NT2/D1 (cell line): Measurements from ENCODE around the gene RLIM.
"Not testable (repeated sequence)": the region's sequence is repeated elsewhere in the genome, so short reads cannot be mapped to it uniquely, and the experiment has no call there.

Experiments used
- DNase-seq: peaks from one replicate; pipeline ENCODE4 v3.0.0-alpha.2; 2011; ENCODE audit warnings: low read depth, low spot score
- H3K27me3 ChIP-seq: 2 replicates; pipeline ENCODE4 v1.6.0; 2011; ENCODE audit warnings: mild to moderate bottlenecking; ENCODE audit not compliant: insufficient read length, insufficient read depth
- H3K36me3 ChIP-seq: 2 replicates; pipeline ENCODE4 v1.6.1; 2011; ENCODE audit warnings: mild to moderate bottlenecking, low read length, mixed read lengths; ENCODE audit not compliant: insufficient read depth, insufficient read length
- H3K4me1 ChIP-seq: 2 replicates; pipeline ENCODE4 v1.5.1; 2011; ENCODE audit not compliant: insufficient read depth, insufficient read length
- H3K4me3 ChIP-seq: 2 replicates; pipeline ENCODE4 v1.5.1; 2011; ENCODE audit warnings: low read depth; ENCODE audit not compliant: insufficient read length
- H3K9ac ChIP-seq: 2 replicates; pipeline ENCODE4 v1.6.0; 2011; ENCODE audit warnings: low read depth; ENCODE audit not compliant: insufficient read length
- H3K9me3 ChIP-seq: 2 replicates; pipeline ENCODE4 v1.5.1; 2011; ENCODE audit warnings: mild to moderate bottlenecking, low read length; ENCODE audit not compliant: insufficient read depth
- SUZ12 ChIP-seq: IDR thresholded peaks from 2 replicates; pipeline ENCODE4 v1.6.1; 2011; ENCODE audit not compliant: insufficient read length, insufficient read depth; ENCODE audit errors: extremely low read depth
- YY1 ChIP-seq: IDR thresholded peaks from 2 replicates; pipeline ENCODE4 v1.6.1; 2011; ENCODE audit not compliant: insufficient read length, insufficient read depth
- ZNF274 ChIP-seq: IDR thresholded peaks from 2 replicates; pipeline ENCODE4 v1.6.1; 2011; ENCODE audit warnings: mild to moderate bottlenecking, low read depth, low read length

RLIM gene, protein sequence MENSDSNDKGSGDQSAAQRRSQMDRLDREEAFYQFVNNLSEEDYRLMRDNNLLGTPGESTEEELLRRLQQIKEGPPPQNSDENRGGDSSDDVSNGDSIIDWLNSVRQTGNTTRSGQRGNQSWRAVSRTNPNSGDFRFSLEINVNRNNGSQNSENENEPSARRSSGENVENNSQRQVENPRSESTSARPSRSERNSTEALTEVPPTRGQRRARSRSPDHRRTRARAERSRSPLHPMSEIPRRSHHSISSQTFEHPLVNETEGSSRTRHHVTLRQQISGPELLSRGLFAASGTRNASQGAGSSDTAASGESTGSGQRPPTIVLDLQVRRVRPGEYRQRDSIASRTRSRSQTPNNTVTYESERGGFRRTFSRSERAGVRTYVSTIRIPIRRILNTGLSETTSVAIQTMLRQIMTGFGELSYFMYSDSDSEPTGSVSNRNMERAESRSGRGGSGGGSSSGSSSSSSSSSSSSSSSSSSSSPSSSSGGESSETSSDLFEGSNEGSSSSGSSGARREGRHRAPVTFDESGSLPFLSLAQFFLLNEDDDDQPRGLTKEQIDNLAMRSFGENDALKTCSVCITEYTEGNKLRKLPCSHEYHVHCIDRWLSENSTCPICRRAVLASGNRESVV

DNA sequence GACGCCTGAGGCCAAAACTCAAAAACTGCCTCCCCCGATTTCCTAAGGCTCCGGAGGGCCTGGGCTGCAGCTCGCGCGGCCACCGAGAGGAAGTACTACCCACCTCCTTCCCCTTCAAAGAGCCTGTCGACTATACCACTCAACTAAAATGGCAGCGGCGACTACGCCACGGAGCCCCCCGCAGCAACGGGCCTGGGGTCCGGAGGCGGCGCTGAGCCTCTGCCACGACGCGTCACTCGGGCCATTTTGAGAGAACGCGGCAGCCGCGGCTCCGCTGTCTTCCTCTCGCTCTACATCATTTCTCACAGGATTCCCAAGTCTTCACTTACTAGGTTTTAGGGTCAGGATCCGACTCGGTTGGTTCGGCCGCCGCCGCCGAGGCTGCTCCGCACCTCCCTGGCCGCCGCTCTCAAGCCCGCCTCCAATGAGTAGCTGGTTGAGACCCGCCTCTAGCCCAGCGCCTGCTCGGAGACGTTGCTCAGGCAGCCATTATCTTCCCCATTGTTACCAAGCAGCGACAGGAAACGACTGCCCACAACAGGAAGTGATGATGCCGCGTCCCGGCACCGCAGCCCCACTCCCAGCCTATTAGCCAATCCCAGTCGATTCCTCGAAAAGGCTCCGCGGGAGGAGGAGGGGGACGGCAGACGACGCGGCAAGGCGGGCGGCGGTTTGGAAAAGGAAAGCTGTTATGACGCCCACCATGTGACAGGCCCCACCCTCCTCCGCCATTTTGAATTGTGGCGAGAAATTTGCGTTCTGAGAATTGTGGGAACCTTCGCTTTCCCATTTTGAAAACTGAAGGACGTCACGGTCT, at the start of gene RLIM:
Gene RLIM (minus strand): TSS at position 532 of the 817 bp plus-strand sequence. CDS start 18,647 bp downstream, outside the sequence.
- peaks cover 25% of the 10 kb centered on the region for H3K36me3 ChIP-seq

DNA sequence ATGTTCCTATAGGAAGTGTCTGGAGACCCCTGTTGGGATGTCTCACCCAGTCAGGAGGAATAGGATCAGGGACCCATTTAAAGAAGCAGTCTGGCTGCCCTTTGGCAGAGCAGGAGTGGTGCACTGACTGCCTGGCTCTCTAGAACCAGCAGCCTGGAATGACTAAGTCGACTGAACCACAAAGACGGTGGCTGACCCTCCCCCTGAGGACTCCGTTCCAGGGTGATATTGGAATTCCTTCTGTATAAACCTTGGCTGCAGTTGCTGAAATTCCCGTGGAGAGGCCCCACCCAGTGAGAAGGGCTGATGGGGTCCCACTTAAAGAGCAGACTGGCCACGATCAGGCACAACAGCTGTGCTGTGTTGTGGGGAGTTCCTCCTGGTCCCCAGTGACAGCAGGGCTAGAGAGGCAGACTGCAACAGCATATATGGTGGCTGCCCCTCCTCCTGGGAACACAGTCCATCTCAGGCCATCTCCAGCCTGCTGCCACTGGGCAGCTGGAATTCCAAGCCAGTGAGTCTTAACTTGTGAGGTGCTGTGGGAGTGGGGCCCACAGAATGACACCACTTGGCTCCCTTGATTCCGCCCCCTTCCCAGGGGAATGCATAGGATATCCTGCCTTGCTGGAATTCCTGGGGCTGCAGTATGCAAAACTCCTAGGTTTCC, 41.8 kb upstream of the RLIM start:
- Histone ChIP-seq H3K4me3 (no peak overlapping the region), H3K9ac (no peak overlapping the region), H3K9me3 (no peaks in the 10 kb centered on the region), H3K4me1 (peaks cover 5% of the 10 kb centered on the region), H3K27me3 (no peaks in the 10 kb centered on the region), H3K36me3 (no peaks in the 10 kb centered on the region)
- TF ChIP-seq ZNF274 (no peak), YY1 (no peak), SUZ12 (no peak)
- peak; percentile 3 for DNase-seq

More for the DNA sequence above, at the start of gene RLIM:
- H3K9ac ChIP-seq: peak within 1 kb of the TSS; percentile 93
- H3K4me3 ChIP-seq: peak within 1 kb of the TSS; percentile 93
- peak; percentile 95 for DNase-seq
- H3K4me1 ChIP-seq: no peaks in the 10 kb centered on the region
- TF ChIP-seq ZNF274: no peak
- peak; percentile 73 for TF ChIP-seq YY1
- no peak for TF ChIP-seq SUZ12
- H3K27me3 ChIP-seq: no peaks in the 10 kb centered on the region
- no peaks in the 10 kb centered on the region for H3K9me3 ChIP-seq

DNA sequence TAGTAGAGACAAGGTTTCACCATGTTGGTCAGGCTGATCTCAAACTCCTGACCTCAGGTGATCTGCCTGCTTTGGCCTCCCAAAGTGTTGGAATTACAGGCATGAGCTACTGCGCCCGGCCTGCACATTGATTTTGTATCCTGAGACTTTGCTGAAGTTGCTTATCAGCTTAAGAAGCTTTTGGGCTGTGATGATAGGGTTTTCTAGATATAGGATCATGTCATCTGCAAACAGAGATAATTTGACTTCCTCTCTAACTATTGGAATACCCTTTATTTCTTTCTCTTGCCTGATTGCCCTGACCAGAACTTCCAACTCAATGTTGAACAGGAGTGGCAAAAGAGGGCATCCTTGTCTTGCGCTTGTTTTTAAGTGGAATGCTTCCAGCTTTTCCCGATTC, 40.5 kb upstream of the RLIM start:
- not testable (repeated sequence) for H3K36me3 ChIP-seq, H3K9me3 ChIP-seq, H3K9ac ChIP-seq, DNase-seq, H3K4me3 ChIP-seq, H3K4me1 ChIP-seq, H3K27me3 ChIP-seq

DNA sequence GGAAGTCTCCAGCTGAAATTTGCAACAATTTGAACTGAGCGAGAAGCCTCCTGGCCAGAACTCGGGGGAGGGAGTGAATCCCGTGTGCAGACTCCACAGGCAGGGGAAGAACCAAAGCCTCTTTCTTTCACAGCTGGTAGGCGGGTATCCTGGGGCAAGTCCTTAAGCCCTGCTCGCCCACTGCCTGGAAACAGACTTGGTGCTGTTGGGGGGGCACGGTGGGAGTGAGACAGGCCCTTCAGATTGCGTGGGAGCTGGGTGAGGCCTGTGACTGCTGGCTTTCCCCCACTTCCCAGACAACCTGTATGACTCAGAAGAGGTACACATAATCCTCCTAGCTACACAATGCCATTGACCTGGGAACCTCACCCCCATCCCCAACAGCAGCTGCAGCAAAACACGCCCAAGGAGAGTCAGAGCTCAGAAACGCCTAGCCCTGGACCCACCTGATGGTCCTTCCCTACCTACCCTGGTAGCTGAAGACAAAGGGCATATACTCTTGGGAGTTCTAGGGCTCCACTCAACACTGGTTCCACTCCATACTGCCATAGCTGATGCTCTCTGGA, 22.4 kb upstream of the RLIM start:
- no peak for DNase-seq
- Histone ChIP-seq H3K27me3 (no peaks in the 10 kb centered on the region), H3K4me1 (no peaks in the 10 kb centered on the region), H3K9me3 (no peaks in the 10 kb centered on the region), H3K4me3 (no peak overlapping the region), H3K36me3 (no peaks in the 10 kb centered on the region), H3K9ac (no peak overlapping the region)
- no peak for TF ChIP-seq SUZ12
- no peak for TF ChIP-seq ZNF274
- no peak for TF ChIP-seq YY1

DNA sequence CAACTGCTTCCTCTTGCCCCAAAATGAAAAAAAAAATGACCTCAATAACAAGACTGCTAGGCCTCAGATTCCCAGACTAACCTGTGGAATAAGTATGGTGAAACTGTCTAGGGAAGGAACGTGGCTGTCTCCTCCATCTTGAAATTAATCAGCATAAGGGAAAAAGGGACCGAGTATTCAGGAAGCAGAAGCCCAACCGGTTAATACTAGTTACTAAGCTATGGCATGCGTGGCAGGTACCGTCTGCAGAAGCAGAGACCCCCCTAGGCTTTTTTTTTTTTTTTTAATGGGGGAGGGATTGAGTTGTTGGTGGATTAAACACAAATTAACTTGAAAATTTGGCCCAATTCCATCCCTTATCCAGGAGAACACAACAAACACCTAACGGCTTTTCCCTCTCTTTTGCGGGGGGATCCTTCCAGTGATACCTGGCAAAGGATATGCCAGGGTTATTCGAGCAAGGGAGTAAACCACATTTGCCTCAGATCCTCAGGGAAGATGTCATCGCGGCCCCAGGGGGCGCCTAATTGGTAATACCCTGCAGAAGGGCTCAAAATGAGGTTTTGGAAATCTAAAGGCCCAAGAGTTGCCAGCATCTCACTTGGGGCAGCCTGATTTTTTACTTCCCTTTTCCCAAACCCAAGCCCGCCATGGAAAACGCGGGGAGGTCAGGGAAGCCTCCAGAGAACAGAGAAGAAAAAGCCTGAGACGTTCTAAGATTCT, 893 bp downstream of the RLIM start:
- H3K9ac ChIP-seq: peak overlapping the region; percentile 93
- TF ChIP-seq YY1 (no peak), ZNF274 (no peak), SUZ12 (no peak)
- no peaks in the 10 kb centered on the region for H3K9me3 ChIP-seq
- H3K4me1 ChIP-seq: no peaks in the 10 kb centered on the region
- H3K27me3 ChIP-seq: no peaks in the 10 kb centered on the region
- H3K4me3 ChIP-seq: peak overlapping the region; percentile 93
- no peak for DNase-seq
- peaks cover 30% of the 10 kb centered on the region for H3K36me3 ChIP-seq

DNA sequence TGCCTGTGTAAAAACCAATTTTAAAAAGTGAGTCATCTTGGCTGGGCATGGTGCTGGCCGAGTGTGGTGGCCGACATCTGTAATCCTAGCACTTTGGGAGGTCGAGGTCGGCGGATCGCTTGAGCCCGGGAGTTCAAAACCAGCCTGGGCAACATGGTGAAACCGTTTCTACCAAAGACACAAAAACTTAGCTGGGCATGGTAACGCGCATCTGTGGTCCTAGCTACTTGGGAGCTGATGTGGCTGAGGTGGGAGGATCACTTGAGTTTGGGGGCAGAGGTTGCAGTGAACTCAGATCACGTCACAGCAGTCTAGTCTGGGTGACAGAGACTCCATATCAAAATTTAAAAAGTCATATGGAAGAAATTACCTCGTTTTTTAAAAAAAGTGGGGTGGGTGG, 7.6 kb downstream of the RLIM start:
- Histone ChIP-seq H3K36me3 (peaks cover 78% of the 10 kb centered on the region), H3K27me3 (no peaks in the 10 kb centered on the region), H3K9me3 (no peaks in the 10 kb centered on the region), H3K4me1 (no peaks in the 10 kb centered on the region), H3K9ac (no peak overlapping the region), H3K4me3 (no peak overlapping the region)
- TF ChIP-seq ZNF274: no peak
- no peak for TF ChIP-seq YY1
- no peak for TF ChIP-seq SUZ12
- DNase-seq: no peak
